H7 (cell line): ENCODE data around the gene LRRK1. TPM values are rescaled to one million over a fixed set of nuclear protein-coding genes. Genes with fewer than 3 reads are reported as not detected.
A peak's percentile ranks its signal among the peaks of the same experiment; 100 is the strongest.

Experiments
- DNase-seq: peaks from one replicate; pipeline ENCODE4 v3.0.0; 2012
- H3K27me3 ChIP-seq: 2 replicates; pipeline ENCODE4 v1.6.0; 2011; ENCODE audit warnings: mild to moderate bottlenecking, low read length; ENCODE audit not compliant: control insufficient read depth, insufficient read depth
- H3K36me3 ChIP-seq: replicated peaks from 2 replicates; pipeline ENCODE4 v1.5.1; 2011; ENCODE audit warnings: low read length; ENCODE audit not compliant: control insufficient read depth, insufficient read depth
- H3K4me3 ChIP-seq: 2 replicates; pipeline ENCODE4 v1.5.1; 2011; ENCODE audit warnings: low read depth, mild to moderate bottlenecking, control low read depth, low read length, moderate library complexity; ENCODE audit not compliant: insufficient read depth
- total RNA-seq: library from RNA; depleted of rRNA; stranded (reverse); fragments of >200 nt; shearing (Covaris generic); gene quantifications from 2 replicates; pipeline ENCODE4 v1.2.3, GENCODE V29; 2014; rRNA removed

Gene LRRK1
- total RNA-seq, 1 experiment from 2014 or later, result 3.3 TPM

GRCh38 chr15:101113114-101114005, 194.2 kb downstream of the LRRK1 start:
- no peaks in the 10 kb centered on the region for H3K36me3 ChIP-seq
- peak; percentile 36 for DNase-seq

GRCh38 chr15:101114166-101114565, 195.0 kb downstream of the LRRK1 start:
- H3K36me3 ChIP-seq, result no peaks in the 10 kb centered on the region
- peak; percentile 26 for DNase-seq
- H3K4me3 ChIP-seq, result no peak overlapping the region
- H3K27me3 ChIP-seq, result no peaks in the 10 kb centered on the region

More at GRCh38 chr15:101113114-101114005, 194.2 kb downstream of the LRRK1 start:
- Histone ChIP-seq H3K27me3 (no peaks in the 10 kb centered on the region), H3K4me3 (no peak overlapping the region)

- Histone ChIP-seq H3K36me3 (no peaks in the 10 kb centered on the region), H3K27me3 (no peaks in the 10 kb centered on the region), H3K4me3 (no peak overlapping the region)
- DNase-seq, result no peak
These were observed 195.5 kb downstream of the LRRK1 start for GRCh38 chr15:101114610-101115009.

GRCh38 chr15:101115393-101115785, 196.2 kb downstream of the LRRK1 start:
- H3K27me3 ChIP-seq, result no peaks in the 10 kb centered on the region
- H3K36me3 ChIP-seq, result no peaks in the 10 kb centered on the region
- no peak overlapping the region for H3K4me3 ChIP-seq
- no peak for DNase-seq

- Histone ChIP-seq H3K36me3 (no peaks in the 10 kb centered on the region), H3K4me3 (no peak overlapping the region), H3K27me3 (no peaks in the 10 kb centered on the region)
- peak; percentile 59 for DNase-seq
These were observed 196.9 kb downstream of the LRRK1 start for GRCh38 chr15:101115786-101116680.

GRCh38 chr15:101116681-101116976, 197.5 kb downstream of the LRRK1 start:
- Histone ChIP-seq H3K36me3 (no peaks in the 10 kb centered on the region), H3K27me3 (no peaks in the 10 kb centered on the region), H3K4me3 (no peak overlapping the region)
- no peak for DNase-seq

- Histone ChIP-seq H3K27me3 (no peaks in the 10 kb centered on the region), H3K36me3 (no peaks in the 10 kb centered on the region)
- no peak for DNase-seq
These were observed 199.0 kb downstream of the LRRK1 start for GRCh38 chr15:101118116-101118515.

GRCh38 chr15:101118615-101119014, 199.5 kb downstream of the LRRK1 start:
- Histone ChIP-seq H3K4me3 (no peak overlapping the region), H3K36me3 (no peaks in the 10 kb centered on the region), H3K27me3 (no peaks in the 10 kb centered on the region)
- DNase-seq, result peak; percentile 79

More at GRCh38 chr15:101118116-101118515, 199.0 kb downstream of the LRRK1 start:
- H3K4me3 ChIP-seq, result no peak overlapping the region

GRCh38 chr15:101119181-101119580, 200.0 kb downstream of the LRRK1 start:
- H3K4me3 ChIP-seq, result no peak overlapping the region

More at GRCh38 chr15:101119181-101119580, 200.0 kb downstream of the LRRK1 start:
- no peak for DNase-seq
- Histone ChIP-seq H3K27me3 (no peaks in the 10 kb centered on the region), H3K36me3 (no peaks in the 10 kb centered on the region)

Other genes with a start within 250 kb of the LRRK1 start
- gene ALDH1A3, start 39.5 kb upstream of the LRRK1 start, total RNA-seq, result 25.6 and 25.9 TPM in 2 replicates